ENCODE data around the gene PEX6.
"Not testable (repeated sequence)": the region's sequence is repeated elsewhere in the genome, so short reads cannot be mapped to it uniquely, and the experiment has no call there.

The PEX6 gene

DNA sequence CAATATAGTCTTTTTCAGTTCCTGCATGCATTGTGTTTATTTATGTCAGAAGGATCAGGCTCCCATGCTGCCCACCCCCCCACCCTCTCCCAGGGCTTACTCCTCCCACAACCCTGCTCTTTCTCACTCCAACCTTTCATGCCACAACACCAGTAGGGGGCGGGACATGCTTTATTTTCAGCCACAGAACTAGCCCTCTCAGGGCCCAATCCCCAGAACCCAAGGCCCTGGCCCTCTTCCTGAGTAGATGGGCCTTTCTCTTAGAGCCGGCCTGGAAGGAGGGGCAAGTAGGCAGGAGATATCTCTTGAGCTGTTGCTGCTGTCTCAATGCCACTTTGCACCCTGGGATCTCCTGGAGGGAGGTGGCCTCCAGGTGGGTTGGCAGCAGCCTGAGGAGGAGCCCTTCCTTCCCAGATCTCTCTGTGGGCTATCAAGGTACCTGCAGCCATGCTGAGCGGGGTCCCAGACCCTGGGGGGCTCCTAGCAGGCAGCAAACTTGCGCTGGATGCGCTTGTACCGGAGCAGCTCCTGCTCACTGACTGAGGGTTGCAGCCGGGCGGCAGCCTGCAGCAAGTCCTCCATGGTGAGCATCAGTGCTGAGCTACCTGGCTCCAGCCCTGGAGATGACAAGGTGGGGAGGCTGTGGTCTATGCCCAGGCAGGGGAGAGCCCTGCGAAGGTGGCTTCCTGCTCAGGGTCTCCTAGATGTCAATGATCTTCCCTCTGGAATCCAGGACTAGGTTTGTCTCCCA lies 15.0 kb downstream of the PEX6 start:
- DNase-seq (ENCODE audit: low spot score) = no peak

DNA sequence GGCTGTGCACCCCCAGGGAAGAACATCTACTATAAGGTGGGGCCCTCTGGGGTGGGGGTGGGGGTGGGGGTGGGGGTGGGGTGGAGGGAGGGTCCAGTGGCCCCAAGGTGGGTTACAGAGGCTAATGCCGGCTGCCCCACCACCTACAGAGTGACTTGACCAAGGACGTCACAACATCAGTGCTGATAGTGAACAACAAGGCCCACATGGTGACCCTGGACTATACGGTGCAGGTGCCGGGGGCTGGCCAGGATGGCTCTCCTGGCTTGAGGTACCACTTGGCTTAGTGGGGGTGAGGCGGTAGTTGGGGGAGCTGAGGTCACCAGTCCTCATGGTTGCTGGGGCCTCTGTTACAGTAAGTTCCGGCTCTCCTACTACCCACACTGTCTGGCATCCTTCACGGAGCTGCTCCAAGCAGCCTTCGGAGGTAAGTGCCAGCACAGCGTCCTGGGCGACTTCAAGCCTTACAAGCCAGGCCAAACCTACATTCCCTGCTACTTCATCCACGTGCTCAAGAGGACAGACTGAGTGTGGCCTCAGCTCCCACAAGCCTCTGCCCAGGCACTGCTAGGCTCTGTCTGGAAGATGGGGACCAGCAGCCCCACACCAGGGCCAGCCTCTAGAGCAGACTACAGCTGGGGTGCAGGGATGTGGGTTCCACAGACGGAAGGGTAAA lies 15.7 kb downstream of the PEX6 start:
- no peak for DNase-seq (ENCODE audit: low spot score)

DNA sequence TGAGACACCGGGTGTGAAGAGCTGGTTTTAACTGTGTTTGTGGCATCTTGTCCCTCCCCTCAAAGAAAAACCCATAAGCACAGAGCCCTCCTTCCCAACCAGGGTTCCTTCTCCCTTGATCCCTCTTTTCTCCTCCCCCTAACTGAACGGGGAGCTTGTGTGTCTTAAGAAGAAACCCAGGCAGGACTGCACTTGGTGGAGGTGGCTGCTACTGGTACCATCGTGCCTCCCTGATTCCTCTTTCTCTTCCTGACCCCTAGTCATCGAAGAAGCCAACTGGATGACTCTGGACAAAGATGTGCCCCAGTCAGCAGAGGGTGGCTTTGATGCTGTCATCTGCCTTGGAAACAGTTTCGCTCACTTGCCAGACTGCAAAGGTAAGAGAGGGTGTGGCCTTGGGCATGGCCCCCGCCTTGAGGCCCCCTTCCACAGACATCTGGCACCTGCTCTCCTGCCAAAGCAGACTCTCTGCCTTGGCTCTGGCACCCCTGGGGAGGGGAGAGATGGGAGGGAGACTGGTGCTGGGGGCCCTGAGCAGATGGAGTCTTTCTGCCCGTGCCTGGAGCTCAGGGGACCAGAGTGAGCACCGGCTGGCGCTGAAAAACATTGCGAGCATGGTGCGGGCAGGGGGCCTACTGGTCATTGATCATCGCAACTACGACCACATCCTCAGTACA lies 16.3 kb downstream of the PEX6 start:
- no peak for DNase-seq (ENCODE audit: low spot score)

DNA sequence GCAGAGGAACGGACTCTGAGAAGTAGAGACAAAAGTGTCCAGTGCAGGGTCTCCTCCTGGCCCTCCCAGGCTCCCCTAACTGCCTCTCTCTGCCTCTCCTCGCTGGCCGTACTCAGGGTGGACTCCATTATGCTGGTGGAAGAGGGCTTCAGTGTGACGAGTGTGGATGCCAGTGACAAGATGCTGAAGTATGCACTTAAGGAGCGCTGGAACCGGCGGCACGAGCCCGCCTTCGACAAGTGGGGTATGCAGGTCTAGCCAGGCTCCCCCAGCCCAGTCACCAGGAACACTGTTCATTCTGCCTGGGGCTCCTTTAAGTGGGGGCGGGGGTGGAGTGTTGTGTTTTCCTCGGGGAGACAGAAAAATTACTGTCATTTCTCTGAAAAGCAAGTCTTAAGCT lies 16.9 kb downstream of the PEX6 start:
- no peak for DNase-seq (ENCODE audit: low spot score)

DNA sequence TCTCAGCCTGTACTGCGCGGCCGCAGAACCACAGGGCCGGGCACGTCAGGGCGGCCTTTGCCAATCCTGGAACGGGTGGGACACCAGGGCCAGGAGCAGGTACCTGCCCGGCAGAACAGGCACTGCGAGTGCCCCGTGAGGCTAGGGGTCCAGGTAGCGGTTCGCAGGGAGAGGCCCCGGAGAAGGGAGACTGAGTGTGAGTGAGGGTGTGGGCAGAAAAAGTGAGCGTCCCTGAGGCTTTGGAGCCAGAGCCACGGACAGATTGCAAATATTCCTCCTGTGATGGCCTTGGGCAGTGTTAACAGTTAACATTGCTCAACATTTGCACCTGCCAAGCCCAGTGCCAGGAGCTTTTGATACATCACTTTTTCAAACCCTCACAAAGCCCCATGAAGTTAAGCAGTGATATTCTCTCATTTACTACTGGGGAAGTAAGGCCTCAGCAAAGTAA lies 17.9 kb downstream of the PEX6 start:
- DNase-seq (ENCODE audit: low spot score) = no peak

DNA sequence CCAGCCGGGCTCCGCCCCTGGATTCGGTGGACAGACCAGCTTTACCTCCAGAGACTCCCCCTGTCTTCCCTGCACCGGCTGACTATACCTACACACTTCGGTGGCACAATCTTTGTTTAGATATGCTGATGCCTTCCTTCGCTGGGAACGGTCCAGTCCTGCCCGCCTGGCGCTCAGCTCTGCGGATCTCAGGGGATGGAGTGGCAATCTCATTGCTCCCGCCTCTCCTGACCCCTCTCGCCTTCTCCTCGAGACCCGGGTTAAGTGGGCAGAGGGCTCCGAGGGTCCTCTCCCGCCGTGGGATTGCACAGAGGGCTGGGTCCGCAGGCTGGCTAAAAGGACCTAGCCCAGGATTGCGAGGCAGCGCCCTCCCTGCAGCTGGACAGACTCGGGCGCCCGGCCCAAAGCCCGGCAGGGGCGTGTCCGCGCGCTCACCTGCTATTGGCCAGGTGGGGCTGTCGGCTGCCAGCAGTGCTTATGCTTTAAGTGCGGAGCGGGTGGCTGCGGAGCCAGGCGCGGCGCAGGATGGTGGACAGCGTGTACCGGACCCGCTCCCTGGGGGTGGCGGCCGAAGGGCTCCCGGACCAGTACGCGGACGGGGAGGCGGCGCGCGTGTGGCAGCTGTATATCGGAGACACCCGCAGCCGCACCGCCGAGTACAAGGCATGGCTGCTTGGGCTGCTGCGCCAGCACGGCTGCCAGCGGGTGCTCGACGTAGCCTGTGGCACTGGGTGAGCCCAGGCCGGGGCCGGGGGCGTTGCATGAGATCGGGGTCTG lies 18.6 kb downstream of the PEX6 start, which contains the start of gene GNMT:
Gene GNMT, plus strand, starts transcription at position 512 of the 777 bp plus-strand sequence. Its CDS starts 14 bp downstream, at position 526.
- DNase-seq (ENCODE audit: low spot score) = no peak

DNA sequence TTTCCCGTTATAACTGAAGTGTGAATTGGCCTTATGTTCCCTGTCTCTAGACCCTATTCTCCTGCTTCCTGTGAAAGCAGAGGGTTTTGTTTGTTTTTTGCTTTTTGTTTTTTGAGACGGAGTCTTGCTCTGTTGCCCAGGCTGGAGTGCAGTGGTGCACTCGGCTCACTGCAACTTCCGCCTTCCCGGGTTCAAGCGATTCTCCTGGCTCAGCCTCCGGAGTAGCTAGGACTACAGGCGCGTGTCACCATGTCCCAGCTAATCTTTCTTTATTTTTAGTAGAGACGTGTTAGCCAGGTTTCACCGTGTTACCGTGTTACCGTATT lies 19.1 kb downstream of the PEX6 start:
- no peak for DNase-seq (ENCODE audit: low spot score)

DNA sequence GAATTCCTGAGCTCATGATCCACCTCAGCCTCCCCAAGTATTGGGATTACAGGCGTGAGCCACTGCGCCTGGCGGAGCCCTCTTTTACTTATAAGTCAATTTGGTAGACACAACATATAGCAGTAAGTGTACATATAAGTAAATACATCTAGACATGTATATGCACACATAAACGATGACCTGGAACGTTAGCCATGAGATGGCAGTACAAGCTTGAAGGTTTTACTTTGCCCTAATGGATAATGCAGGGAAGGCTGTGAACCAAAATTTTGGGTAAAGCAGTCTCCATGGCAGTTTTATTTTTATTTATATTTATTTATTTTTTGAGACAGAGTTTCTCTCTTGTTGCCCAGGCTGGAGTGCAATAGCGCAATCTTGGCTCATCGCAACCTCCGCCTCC lies 20.9 kb downstream of the PEX6 start:
- DNase-seq (ENCODE audit: low spot score) = no peak

DNA sequence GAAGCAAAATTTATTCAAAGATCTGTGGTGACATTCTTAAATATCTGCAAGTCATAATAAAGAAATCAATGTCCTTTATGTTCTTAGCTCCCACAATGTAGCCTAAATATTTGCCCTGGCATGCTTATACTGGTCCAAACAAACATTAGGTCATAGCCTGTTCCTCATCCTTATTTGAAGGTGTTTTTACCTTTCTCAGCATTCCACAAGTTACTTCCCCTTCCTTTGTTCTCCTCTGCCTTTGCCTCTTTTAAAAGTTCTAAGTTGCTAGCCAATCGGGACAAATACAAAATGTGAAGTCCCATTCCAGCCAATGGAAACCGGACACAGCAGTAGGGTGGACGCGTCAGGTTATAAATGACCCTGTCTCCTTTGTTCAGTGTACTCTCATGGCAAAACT lies 24.6 kb downstream of the PEX6 start:
- DNase-seq (ENCODE audit: low spot score) = not testable (repeated sequence)

DNA sequence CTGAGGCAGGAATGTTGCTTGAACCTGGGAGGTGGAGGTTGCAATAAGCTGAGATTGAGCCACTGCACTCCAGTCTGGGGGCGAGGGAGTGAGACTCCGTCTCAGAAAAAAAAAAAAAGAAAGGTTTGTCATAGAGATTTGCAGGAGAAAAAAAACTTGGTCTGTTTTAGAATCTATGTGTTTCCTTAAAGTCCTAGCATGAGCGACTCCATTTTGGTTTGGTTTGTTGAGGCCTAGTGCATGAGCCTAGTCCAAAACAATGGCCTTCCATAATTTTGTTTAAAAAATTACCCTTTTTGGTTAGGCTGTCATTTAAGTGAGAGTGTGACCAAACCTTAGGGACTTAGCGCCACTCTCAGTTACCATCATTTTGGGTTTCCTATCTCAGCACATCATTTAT lies 26.6 kb downstream of the PEX6 start:
- DNase-seq (ENCODE audit: low spot score) = no peak

DNA sequence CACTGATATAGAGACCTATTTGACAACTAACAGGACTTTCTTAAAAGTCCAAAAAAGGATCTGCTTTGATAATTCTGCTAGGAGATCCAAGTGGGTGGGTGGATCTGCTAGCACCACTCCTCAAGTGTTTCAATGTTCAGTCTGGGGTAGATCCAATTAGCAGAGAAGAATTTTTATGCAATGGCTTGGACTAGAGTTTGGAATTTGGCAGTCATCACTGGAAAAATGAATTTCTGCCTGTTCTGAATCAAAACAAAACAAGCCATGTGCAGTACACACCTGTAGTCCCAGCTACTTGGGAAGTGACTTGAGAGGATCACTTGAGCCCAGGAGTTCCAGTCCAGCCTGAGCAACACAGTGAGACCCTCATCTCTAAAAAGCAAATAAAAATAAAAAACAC lies 31.0 kb downstream of the PEX6 start:
- no peak for DNase-seq (ENCODE audit: low spot score)

DNA sequence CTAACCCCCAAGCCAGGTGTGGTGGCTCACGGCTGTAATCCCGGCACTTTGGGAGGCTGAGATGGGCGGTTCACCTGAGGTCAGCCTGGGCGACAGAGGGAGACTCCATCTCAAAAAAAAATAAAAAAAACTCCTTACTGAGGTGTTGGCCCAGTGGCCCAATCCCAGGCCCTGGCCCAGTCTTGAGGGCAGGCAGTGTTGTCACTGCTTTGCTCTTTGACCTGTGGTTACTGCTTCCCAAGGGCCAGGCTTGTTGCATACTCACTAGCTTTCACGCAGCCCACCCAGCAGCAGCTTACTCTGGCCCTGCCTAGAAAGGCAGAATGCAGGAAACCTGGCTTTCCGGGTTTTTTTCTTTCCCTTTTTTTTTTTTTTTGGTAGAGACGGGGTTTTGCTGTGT lies 36.5 kb downstream of the PEX6 start:
- no peak for DNase-seq (ENCODE audit: low spot score)

DNA sequence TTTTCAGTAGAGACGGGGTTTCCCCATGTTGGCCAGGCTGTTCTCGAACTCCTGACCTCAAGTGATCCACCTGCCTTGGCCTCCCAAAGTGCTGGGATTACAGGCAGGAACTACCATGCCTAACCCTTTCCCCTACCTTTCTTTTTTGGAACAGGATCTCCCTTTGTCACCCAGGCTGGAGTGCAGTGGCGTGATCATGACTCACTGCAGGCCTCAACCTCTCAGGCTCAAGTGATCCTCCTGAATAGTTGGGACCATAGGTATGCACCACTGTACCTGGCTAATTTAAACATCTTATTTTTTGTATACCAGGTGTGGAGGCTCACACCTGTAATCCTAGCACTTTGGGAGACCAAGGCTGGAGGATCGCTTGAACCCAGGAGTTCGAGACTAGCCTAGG lies 37.6 kb downstream of the PEX6 start:
- DNase-seq (ENCODE audit: low spot score) = not testable (repeated sequence)

DNA sequence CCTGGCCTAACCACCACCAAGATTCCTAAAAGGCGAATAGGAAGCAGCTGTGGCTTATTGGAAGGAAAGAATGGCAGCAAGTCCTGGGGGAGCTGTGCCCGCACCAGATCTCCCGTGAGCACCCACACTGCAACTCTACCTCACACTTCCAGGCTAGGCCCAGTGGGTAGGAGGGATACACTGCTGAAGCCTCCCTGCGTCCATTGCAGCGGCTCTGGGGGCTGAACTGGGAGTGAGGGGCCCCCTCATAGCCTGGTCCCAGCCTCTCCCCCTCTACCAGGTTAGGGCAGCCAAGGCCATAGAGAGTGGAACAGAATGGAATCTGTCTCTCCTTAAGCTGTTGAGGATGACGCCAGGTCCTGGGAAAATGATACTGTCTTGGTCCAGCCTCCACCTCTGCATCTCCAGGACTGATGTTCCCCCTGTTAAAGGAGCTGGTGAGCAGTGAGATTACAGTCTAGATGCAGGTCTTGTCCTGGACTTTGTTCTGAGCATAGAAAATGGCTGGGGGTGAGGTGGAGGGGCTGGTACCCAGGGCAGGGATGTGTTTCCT lies 38.4 kb downstream of the PEX6 start:
- no peak for DNase-seq (ENCODE audit: low spot score)

DNA sequence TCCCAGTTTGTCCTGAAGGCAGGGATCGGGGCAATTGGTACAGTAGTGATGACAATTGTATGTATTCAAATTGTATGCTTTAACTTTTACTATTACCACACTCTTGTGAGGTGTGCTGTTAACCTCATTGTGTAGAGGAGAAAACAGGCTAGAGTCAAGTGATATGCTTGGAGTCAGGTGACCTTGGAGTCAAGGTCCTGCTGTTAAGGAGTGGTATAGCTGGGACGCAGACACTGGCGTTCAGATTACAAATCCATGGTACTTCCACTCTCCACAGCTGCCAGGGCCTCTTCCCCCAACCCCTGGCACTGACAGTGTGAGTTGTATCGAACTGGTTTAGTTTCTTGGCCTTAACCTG lies 39.2 kb downstream of the PEX6 start:
- DNase-seq (ENCODE audit: low spot score) = no peak

DNA sequence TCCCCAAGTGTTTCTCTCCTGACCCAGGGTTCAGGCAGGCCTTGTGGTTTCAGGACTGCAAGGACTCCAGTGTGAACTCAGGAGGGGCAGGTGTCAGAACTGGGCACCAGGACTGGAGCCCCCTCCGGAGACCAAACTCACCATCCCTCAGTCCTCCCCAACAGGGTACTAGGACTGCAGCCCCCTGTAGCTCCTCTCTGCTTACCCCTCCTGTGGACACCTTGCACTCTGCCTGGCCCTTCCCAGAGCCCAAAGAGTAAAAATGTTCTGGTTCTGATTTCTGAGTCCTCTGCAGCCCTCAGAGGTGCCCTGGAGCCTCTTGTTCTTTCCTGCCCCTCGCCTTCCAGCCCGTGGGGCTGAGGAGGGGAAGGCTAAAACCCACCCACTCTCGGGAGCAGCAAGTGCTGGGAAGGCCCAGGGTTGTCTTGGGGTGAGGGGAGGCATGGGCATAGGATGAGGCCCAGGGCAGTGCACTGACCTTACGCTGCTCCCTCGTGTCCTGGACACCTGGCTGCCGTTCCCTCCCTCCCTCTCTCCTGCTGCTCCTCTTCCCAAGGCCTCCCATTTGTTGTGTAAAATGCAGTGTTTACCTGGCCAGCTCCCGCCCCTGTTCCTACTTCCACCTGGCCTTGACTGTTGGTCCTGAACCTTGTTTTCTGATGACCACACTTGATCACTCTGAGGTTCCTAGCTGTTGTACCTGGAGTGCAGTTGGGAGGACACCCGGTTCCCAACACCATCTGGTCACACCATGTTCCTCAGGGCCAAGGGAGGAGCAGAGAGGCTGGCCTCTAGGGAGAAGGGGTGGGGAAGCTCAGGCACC lies 39.8 kb downstream of the PEX6 start:
- DNase-seq (ENCODE audit: low spot score) = no peak

DNA sequence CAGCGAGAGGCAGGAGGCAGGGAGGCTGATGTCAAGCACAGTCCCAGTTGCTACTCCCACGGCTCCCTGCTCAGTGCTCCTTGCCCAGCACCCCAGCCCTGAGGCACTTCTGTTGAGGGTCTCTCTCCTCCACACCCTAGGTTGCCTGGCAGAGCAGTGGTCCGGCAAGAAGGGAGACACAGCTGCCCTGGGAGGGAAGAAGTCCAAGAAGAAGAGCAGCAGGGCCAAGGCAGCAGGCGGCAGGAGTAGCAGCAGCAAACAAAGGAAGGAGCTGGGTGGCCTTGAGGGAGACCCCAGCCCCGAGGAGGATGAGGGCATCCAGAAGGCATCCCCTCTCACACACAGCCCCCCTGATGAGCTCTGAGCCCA lies 40.6 kb downstream of the PEX6 start:
- no peak for DNase-seq (ENCODE audit: low spot score)

DNA sequence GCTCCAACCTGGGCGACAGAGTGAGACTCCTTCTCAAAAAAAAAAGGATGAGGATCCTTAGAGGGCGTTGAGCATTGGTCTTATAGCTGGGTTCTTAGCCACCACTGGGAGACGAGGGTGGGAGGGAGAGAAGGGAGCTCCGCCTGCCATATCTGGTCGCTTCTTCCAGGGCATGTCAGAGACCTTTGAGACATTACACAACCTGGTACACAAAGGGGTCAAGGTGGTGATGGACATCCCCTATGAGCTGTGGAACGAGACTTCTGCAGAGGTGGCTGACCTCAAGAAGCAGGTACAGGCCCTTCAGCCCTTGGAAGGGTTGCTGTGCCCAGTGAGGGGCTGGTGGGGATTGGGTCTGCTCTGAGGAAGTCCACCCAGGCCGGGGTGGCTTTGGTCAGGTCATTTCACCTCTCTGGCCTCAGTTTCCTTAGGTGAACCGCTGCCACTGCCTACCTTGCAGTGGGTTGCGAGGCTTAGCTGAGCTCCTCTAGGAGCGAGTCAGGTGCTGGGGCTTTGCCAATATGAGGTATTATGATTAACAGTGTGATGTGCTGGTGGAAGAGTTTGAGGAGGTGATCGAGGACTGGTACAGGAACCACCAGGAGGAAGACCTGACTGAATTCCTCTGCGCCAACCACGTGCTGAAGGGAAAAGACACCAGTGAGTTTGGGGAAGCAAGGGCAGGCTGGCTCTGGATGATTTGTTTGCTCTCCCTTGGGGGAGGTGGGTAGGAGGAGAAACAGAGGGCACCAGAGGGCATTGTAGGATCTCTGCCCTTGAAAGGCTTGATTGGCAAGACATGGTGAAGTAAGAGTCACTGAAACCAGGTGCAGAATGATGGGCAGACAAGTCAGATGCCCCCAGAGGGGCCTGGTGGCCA lies 41.2 kb downstream of the PEX6 start:
- no peak for DNase-seq (ENCODE audit: low spot score)

DNA sequence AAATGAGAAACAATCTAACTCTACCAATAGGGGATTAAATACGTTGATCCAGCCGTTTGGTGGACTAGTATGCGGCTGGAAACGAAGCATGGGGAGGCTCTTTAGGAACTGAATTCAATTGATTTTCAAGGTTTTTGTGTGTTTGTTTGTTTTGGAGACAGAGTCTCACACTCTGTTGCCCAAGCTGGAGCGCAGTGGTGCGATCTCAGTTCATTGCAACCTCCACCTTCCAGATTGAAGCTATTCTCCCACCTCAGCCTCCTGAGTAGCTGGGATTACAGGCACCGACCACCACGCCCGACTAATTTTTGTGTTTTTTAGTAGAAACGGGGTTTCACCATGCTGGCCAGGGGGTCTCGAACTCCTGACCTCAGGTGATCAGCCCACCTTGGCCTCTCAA lies 42.6 kb downstream of the PEX6 start:
- no peak for DNase-seq (ENCODE audit: low spot score)

DNA sequence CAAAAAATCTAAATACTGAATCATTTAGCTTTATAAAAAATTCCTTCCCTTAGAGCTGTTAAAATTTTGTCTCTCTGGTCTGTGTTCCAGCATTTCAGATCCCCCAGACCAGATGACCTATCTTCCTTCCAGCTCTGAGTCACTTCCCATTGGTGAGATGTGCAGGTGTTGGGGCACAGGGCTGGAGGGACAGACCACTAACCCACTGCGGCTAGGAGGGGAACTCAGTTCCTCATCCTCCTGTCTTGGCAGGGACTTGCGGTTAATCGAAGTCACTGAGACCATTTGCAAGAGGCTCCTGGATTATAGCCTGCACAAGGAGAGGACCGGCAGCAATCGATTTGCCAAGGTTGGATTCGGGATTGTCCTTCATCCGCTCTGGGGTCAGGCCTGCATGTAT lies 43.7 kb downstream of the PEX6 start:
- DNase-seq (ENCODE audit: low spot score) = no peak

Measured in pons (tissue), 1 donor.